SK-N-SH (cell line): ENCODE results near the gene STEAP1.

Experiments
- ELF1 ChIP-seq: IDR thresholded peaks from 2 replicates; pipeline ENCODE4 v1.4.0; 2012
- EP300 ChIP-seq, 2 experiments: IDR thresholded peaks; 2 replicates each; pipeline versions ENCODE4 v1.4.0 to v1.6.1; 2012; ENCODE audit warnings: borderline replicate concordance in 1 of 2, low read depth in 1 of 2, low read length in 1 of 2
- EZH2phosphoT487 ChIP-seq: fragments of 200-600 bp; sonication (generic); IDR thresholded peaks from 2 replicates; pipeline ENCODE4 v1.6.1; 2017; ENCODE audit warnings: low read depth, mixed run types, mild to moderate bottlenecking, antibody characterized with exemption, moderate library complexity, borderline replicate concordance
- MXI1 ChIP-seq: IDR thresholded peaks from 2 replicates; pipeline ENCODE4 v1.6.1; 2012; ENCODE audit warnings: mild to moderate bottlenecking, low read depth, low read length, improper control_type of control experiment
- SIN3A ChIP-seq: IDR thresholded peaks from 2 replicates; pipeline ENCODE4 v1.6.1; 2012; ENCODE audit warnings: low read depth, mild to moderate bottlenecking, low read length, moderate library complexity, borderline replicate concordance
- SMC3 ChIP-seq: IDR thresholded peaks from 2 replicates; pipeline ENCODE4 v1.6.1; 2012; ENCODE audit warnings: low read depth, low read length, improper control_type of control experiment
- TAF1 ChIP-seq: IDR thresholded peaks from 2 replicates; pipeline ENCODE4 v1.6.1; 2012; ENCODE audit warnings: low read depth, mild to moderate bottlenecking, low read length, moderate library complexity, borderline replicate concordance
- TCF12 ChIP-seq: IDR thresholded peaks from 2 replicates; pipeline ENCODE4 v1.4.0; 2012
- YY1 ChIP-seq: IDR thresholded peaks from 2 replicates; pipeline ENCODE4 v1.4.0; 2012; ENCODE audit warnings: low read depth, mild to moderate bottlenecking
- TF ChIP-seq, protein P1 (sequence below): fragments of 200-600 bp; sonication (generic); IDR thresholded peaks from 2 replicates; pipeline ENCODE4 v1.6.1; 2017; ENCODE audit warnings: antibody characterized with exemption, mild to moderate bottlenecking, moderate library complexity
- TF ChIP-seq, protein P2 (sequence below): IDR thresholded peaks from 2 replicates; pipeline ENCODE4 v1.4.0; 2012; ENCODE audit warnings: low read depth, borderline replicate concordance
- TF ChIP-seq, protein P3 (sequence below): fragments of 150-350 bp; IDR thresholded peaks from 2 replicates; pipeline ENCODE4 v1.6.1; 2016; ENCODE audit warnings: mild to moderate bottlenecking, low read depth, low read length
- TF ChIP-seq, protein P4 (sequence below): IDR thresholded peaks from 2 replicates; pipeline ENCODE4 v1.4.0; 2012; ENCODE audit warnings: low read depth

DNA sequence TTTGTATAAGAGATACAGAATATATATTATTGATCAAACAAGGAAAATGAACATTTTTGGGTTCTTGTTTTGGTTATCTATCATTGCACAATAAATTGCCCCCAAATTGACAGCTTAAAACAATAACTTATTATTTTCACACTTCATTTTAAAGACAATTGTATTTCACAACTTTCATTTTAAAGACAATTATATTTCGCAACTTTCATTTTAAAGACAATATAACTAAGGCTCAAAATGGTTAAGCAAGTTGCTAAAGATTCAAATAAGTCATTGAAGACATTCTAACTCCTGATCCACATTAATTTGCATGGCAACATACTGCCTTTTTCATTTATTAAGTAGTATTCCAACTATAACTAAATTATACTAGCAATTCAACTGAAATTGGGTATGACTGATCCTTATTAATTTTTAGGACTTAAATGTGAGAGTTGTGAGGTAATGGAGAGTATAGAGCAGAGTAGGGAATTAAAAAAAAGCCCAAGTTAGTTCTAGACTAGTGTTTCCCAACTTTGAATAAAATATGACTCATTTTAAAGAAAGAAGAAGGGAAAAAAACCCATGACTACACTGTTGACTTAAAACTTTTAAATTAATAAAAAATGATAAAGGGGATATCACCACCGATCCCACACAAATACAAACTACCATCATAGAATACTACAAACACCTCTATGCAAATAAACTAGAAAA, 47.4 kb downstream of the STEAP1 start:
- TF ChIP-seq, protein P1, sequence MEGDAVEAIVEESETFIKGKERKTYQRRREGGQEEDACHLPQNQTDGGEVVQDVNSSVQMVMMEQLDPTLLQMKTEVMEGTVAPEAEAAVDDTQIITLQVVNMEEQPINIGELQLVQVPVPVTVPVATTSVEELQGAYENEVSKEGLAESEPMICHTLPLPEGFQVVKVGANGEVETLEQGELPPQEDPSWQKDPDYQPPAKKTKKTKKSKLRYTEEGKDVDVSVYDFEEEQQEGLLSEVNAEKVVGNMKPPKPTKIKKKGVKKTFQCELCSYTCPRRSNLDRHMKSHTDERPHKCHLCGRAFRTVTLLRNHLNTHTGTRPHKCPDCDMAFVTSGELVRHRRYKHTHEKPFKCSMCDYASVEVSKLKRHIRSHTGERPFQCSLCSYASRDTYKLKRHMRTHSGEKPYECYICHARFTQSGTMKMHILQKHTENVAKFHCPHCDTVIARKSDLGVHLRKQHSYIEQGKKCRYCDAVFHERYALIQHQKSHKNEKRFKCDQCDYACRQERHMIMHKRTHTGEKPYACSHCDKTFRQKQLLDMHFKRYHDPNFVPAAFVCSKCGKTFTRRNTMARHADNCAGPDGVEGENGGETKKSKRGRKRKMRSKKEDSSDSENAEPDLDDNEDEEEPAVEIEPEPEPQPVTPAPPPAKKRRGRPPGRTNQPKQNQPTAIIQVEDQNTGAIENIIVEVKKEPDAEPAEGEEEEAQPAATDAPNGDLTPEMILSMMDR: no peak
- TF ChIP-seq EZH2phosphoT487 (no peak), TCF12 (no peak), SMC3 (no peak), TAF1 (no peak), EP300 (IDR thresholded peaks at IDR 0.05; ENCODE audit: borderline replicate concordance in 1 of 2, low read depth in 1 of 2, low read length in 1 of 2) (no peak), SIN3A (no peak), ELF1 (no peak), YY1 (no peak), MXI1 (no peak)
- TF ChIP-seq, protein P2, sequence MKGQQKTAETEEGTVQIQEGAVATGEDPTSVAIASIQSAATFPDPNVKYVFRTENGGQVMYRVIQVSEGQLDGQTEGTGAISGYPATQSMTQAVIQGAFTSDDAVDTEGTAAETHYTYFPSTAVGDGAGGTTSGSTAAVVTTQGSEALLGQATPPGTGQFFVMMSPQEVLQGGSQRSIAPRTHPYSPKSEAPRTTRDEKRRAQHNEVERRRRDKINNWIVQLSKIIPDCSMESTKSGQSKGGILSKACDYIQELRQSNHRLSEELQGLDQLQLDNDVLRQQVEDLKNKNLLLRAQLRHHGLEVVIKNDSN: no peak
- TF ChIP-seq, protein P3, sequence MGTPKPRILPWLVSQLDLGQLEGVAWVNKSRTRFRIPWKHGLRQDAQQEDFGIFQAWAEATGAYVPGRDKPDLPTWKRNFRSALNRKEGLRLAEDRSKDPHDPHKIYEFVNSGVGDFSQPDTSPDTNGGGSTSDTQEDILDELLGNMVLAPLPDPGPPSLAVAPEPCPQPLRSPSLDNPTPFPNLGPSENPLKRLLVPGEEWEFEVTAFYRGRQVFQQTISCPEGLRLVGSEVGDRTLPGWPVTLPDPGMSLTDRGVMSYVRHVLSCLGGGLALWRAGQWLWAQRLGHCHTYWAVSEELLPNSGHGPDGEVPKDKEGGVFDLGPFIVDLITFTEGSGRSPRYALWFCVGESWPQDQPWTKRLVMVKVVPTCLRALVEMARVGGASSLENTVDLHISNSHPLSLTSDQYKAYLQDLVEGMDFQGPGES: no peak
- TF ChIP-seq, protein P4, sequence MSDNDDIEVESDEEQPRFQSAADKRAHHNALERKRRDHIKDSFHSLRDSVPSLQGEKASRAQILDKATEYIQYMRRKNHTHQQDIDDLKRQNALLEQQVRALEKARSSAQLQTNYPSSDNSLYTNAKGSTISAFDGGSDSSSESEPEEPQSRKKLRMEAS: no peak
